HCEC 1CT (cell line): ENCODE results near the gene CFAP210.

ENCODE experiments used
- DNase-seq: peaks from one replicate; pipeline ENCODE4 v3.0.0-alpha.2; 2017

Gene CFAP210

GRCh38 chr2:169694113-169694893 lies at the start of gene CFAP210, which contains the start of gene PHOSPHO2:
Gene CFAP210, minus strand, starts transcription at chr2:169694405. Its CDS starts 78 bp downstream, at chr2:169694327.
Gene PHOSPHO2, plus strand, starts transcription at chr2:169694469. Its CDS starts 6,503 bp downstream, at chr2:169700972.
- DNase-seq: peak; percentile 95

GRCh38 chr2:169743549-169743948 lies 49.3 kb upstream of the CFAP210 start:
- no peak for DNase-seq

- no peak for DNase-seq
These were observed 45.1 kb upstream of the CFAP210 start for GRCh38 chr2:169739351-169739750.

GRCh38 chr2:169738566-169739229 lies 44.5 kb upstream of the CFAP210 start:
- no peak for DNase-seq

GRCh38 chr2:169736902-169737301 lies 42.7 kb upstream of the CFAP210 start:
- DNase-seq: peak; percentile 42

- no peak for DNase-seq
These were observed 41.4 kb upstream of the CFAP210 start for GRCh38 chr2:169735623-169736022.

- DNase-seq: no peak
These were observed 40.1 kb upstream of the CFAP210 start for GRCh38 chr2:169734169-169734847.

GRCh38 chr2:169732583-169733358 lies 38.6 kb upstream of the CFAP210 start:
- DNase-seq: no peak

GRCh38 chr2:169732075-169732474 lies 37.9 kb upstream of the CFAP210 start:
- no peak for DNase-seq

- no peak for DNase-seq
These were observed 35.0 kb upstream of the CFAP210 start for GRCh38 chr2:169729274-169729605.

GRCh38 chr2:169727065-169727464 lies 32.9 kb upstream of the CFAP210 start:
- DNase-seq: no peak

- DNase-seq: no peak
These were observed 26.8 kb upstream of the CFAP210 start for GRCh38 chr2:169721016-169721415.

GRCh38 chr2:169718930-169719504 lies 24.8 kb upstream of the CFAP210 start:
- no peak for DNase-seq

GRCh38 chr2:169717691-169718063 lies 23.5 kb upstream of the CFAP210 start:
- DNase-seq: no peak

- DNase-seq: no peak
These were observed 22.9 kb upstream of the CFAP210 start for GRCh38 chr2:169716938-169717690.

GRCh38 chr2:169716238-169716886 lies 22.2 kb upstream of the CFAP210 start:
- DNase-seq: peak; percentile 71

- DNase-seq: no peak
These were observed 21.4 kb upstream of the CFAP210 start for GRCh38 chr2:169715379-169716237.

- no peak for DNase-seq
These were observed 20.5 kb upstream of the CFAP210 start for GRCh38 chr2:169714699-169715098.

GRCh38 chr2:169713331-169713730 lies 19.1 kb upstream of the CFAP210 start:
- DNase-seq: no peak

- no peak for DNase-seq
These were observed 18.6 kb upstream of the CFAP210 start for GRCh38 chr2:169712791-169713227.
